A549 (cell line): ENCODE results near the gene D2HGDH. TPM values are rescaled to one million over a fixed set of nuclear protein-coding genes. Genes with fewer than 3 reads are reported as not detected.
A peak's percentile ranks its signal among the peaks of the same experiment; 100 is the strongest.

Experiments
- ATAC-seq, 2 experiments: fragments of 200-7000 bp in 1 of 2; fragments of >200 bp in 1 of 2; cut with Nextera tagmentation in 1 of 2; cut with Tn5 transposase in 1 of 2; 3 replicates each; pipeline versions ENCODE4 v1.8.0 to v1.9.1; 2018 to 2020; ENCODE audit warnings: mild to moderate bottlenecking in 1 of 2, moderate library complexity in 1 of 2
- CTCF ChIA-PET: fragments of 300-600 bp; sonication (Branson Sonifier 250); formaldehyde crosslinking; extraction: SDS; loops from one replicate; lab custom pipeline; 2021; ENCODE audit warnings: antibody characterized with exemption, inconsistent platforms; lab: Yijun Ruan, JAX
- POLR2A ChIA-PET: fragments of 350-600 bp; formaldehyde crosslinking; extraction: SDS; loops from one replicate; lab custom pipeline; 2021; ENCODE audit warnings: antibody characterized with exemption, inconsistent platforms; lab: Yijun Ruan, JAX
- DNase-seq, 2 experiments: peaks; one replicate each; pipeline versions ENCODE4 v3.0.0 to v3.0.0-alpha.2; 2011 to 2016; ENCODE audit warnings: low read depth in 1 of 2, low spot score in 1 of 2
- FAIRE-seq: peaks from 2 replicates; lab custom pipeline; 2011; peaks lifted over from hg19 to GRCh38; lab: Jason Lieb, UNC
- H3K27ac ChIP-seq, 2 experiments: fragments of >200 bp; sonication (Bioruptor Twin); formaldehyde crosslinking; 3 replicates each; pipeline ENCODE4 v1.5.1; 2016 to 2017
- H3K4me1 ChIP-seq: fragments of >200 bp; sonication (Bioruptor Twin); formaldehyde crosslinking; 3 replicates; pipeline ENCODE4 v1.6.1; 2016
- H3K4me2 ChIP-seq: fragments of >200 bp; sonication (Bioruptor Twin); formaldehyde crosslinking; 3 replicates; pipeline ENCODE4 v1.6.1; 2016
- H3K4me3 ChIP-seq: fragments of >200 bp; sonication (Bioruptor Twin); formaldehyde crosslinking; 3 replicates; pipeline ENCODE4 v1.5.1; 2016
- H3K9me3 ChIP-seq: fragments of >200 bp; sonication (Bioruptor Twin); formaldehyde crosslinking; 3 replicates; pipeline ENCODE4 v1.6.1; 2016
- ATOH8 ChIP-seq: fragments of 250-450 bp; sonication (Bioruptor Pico); IDR thresholded peaks from 2 replicates; pipeline ENCODE4 v1.5.0; 2020; ENCODE audit warnings: low read depth, mild to moderate bottlenecking, moderate library complexity
- CHD2 ChIP-seq: fragments of 150-350 bp; IDR thresholded peaks from 2 replicates; pipeline ENCODE4 v1.6.1; 2014; ENCODE audit warnings: low read length; ENCODE audit not compliant: partially characterized antibody
- ELK1 ChIP-seq: fragments of 150-350 bp; IDR thresholded peaks from 2 replicates; pipeline ENCODE4 v1.6.1; 2014; ENCODE audit warnings: low read depth, mild to moderate bottlenecking, low read length
- FOSB ChIP-seq: fragments of 250-450 bp; sonication (Bioruptor Pico); IDR thresholded peaks from 2 replicates; pipeline ENCODE4 v1.5.0; 2020; ENCODE audit warnings: mild to moderate bottlenecking, moderate library complexity
- FOSL2 ChIP-seq, 2 experiments: fragments of 450-650 bp in 1 of 2; fragments of >200 bp in 1 of 2; sonication (Bioruptor Twin) in 1 of 2; formaldehyde crosslinking; IDR thresholded peaks; 2 replicates each; pipeline versions ENCODE4 v1.5.0 to v1.6.1; 2016 to 2020; ENCODE audit warnings: mild to moderate bottlenecking in 1 of 2, moderate library complexity in 1 of 2
- FOXS1 ChIP-seq: fragments of 250-450 bp; sonication (Bioruptor Pico); IDR thresholded peaks from 2 replicates; pipeline ENCODE4 v1.5.0; 2020; ENCODE audit warnings: mild to moderate bottlenecking, moderate library complexity
- HDAC2 ChIP-seq: fragments of 200-600 bp; sonication (generic); IDR thresholded peaks from 2 replicates; pipeline ENCODE4 v1.6.1; 2016
- HEYL ChIP-seq: fragments of 250-450 bp; sonication (Bioruptor Pico); IDR thresholded peaks from 2 replicates; pipeline ENCODE4 v1.8.0; 2021; ENCODE audit warnings: mild to moderate bottlenecking, moderate library complexity
- HMGXB4 ChIP-seq: fragments of 250-450 bp; sonication (Bioruptor Pico); IDR thresholded peaks from 2 replicates; pipeline ENCODE4 v1.5.0; 2021; ENCODE audit warnings: mild to moderate bottlenecking, moderate library complexity, borderline replicate concordance
- HOXB5 ChIP-seq: fragments of 250-450 bp; sonication (Bioruptor Pico); IDR thresholded peaks from 2 replicates; pipeline ENCODE4 v1.5.0; 2020; ENCODE audit warnings: mild to moderate bottlenecking, moderate library complexity
- KDM5A ChIP-seq: fragments of 200-600 bp; sonication (generic); IDR thresholded peaks from 2 replicates; pipeline ENCODE4 v1.6.1; 2016; ENCODE audit warnings: antibody characterized with exemption, mild to moderate bottlenecking
- MAFK ChIP-seq: fragments of 450-650 bp; IDR thresholded peaks from 2 replicates; pipeline ENCODE4 v1.6.1; 2014; ENCODE audit not compliant: partially characterized antibody
- MAX ChIP-seq: IDR thresholded peaks from 2 replicates; pipeline ENCODE4 v1.6.1; 2012
- RARB ChIP-seq: fragments of 250-450 bp; sonication (Bioruptor Pico); IDR thresholded peaks from 2 replicates; pipeline ENCODE4 v1.8.0; 2021; ENCODE audit warnings: mild to moderate bottlenecking, moderate library complexity
- REST ChIP-seq: fragments of 200-600 bp; sonication (generic); IDR thresholded peaks from 2 replicates; pipeline ENCODE4 v1.6.1; 2016; ENCODE audit warnings: antibody characterized with exemption, mild to moderate bottlenecking, moderate library complexity
- RFX5 ChIP-seq: fragments of 450-650 bp; IDR thresholded peaks from 2 replicates; pipeline ENCODE4 v1.7.1; 2014; ENCODE audit warnings: antibody characterized with exemption, mild to moderate bottlenecking, moderate library complexity
- ZNF302 ChIP-seq: fragments of 250-450 bp; sonication (Bioruptor Pico); IDR thresholded peaks from 2 replicates; pipeline ENCODE4 v1.9.0; 2021; ENCODE audit warnings: inconsistent platforms, mild to moderate bottlenecking, moderate library complexity
- WGBS: methylation state at CpG from one replicate; pipeline ENCODE4 v1.1.6; 2017; ENCODE audit errors: missing lambda C conversion rate; 5-methylcytosine and 5-hydroxymethylcytosine counted together
- polyA plus RNA-seq, 4 experiments: library from polyadenylated mRNA; depleted of rRNA in 3 of 4; stranded (reverse); fragments of >200 nt; fragmentation: RNase III in 1 of 4; extraction: RNeasy Plus Mini Kit Qiagen cat#74134 plus additional on column Dnase treatment in 1 of 4; gene quantifications; 2 replicates in 3 of 4; 3 replicates in 1 of 4; pipeline ENCODE4 v1.2.3, GENCODE V29; 2011 to 2017

The D2HGDH gene
- polyA plus RNA-seq, 2 of the 4 experiments (the other 2 are of a cell fraction): 6.5 to 18.5 TPM

GRCh38 chr2:241768251-241768711, 33.9 kb downstream of the D2HGDH start (continued):
- TF ChIP-seq MAFK (no peak), REST (no peak)
- TF ChIP-seq, all 56 proteins: peak for 0

GRCh38 chr2:241768850-241769249, 34.4 kb downstream of the D2HGDH start:
- H3K9me3 ChIP-seq: no peaks in the 10 kb centered on the region
- H3K4me2 ChIP-seq: no peak overlapping the region
- no peak overlapping the region for H3K27ac ChIP-seq
- peaks cover 3% of the 10 kb centered on the region; the same call in 1 of the 3 replicates for H3K4me1 ChIP-seq
- DNase-seq: no peak
- ATAC-seq: peak in 1 of 2 experiments; percentile 14; a peak in 2 of 6 replicates
- 93% methylated on average over 10 of the region's 11 CpGs for WGBS
- no peak for FAIRE-seq
- CTCF ChIA-PET: interaction anchor here (1.0 kb wide), 1 partner anchor 11 kb away, joined by 3 read pairs; no protein-coding TSS in a partner anchor
- H3K4me3 ChIP-seq: no peak overlapping the region
- TF ChIP-seq KDM5A (no peak), HOXB5 (CRISPR knock-in tag) (no peak), MAFK (no peak)
- POLR2A ChIA-PET: no interaction called here

- DNase-seq (no peak), FAIRE-seq (no peak), ATAC-seq (no peak)
- 100% methylated on average over 3 of the region's 13 CpGs for WGBS
- no peaks in the 10 kb centered on the region for H3K9me3 ChIP-seq
- TF ChIP-seq FOSB (CRISPR knock-in tag) (no peak), HMGXB4 (no peak), HOXB5 (CRISPR knock-in tag) (no peak), FOSL2 (IDR thresholded peaks at IDR 0.05) (no peak), FOSL2 (CRISPR knock-in tag; IDR thresholded peaks at IDR 0.05) (no peak), CHD2 (no peak), ATOH8 (CRISPR knock-in tag) (no peak), RFX5 (no peak), RARB (no peak), MAFK (no peak), ZNF302 (CRISPR knock-in tag) (no peak), FOXS1 (CRISPR knock-in tag) (no peak), HEYL (no peak), HDAC2 (no peak), MAX (no peak), ELK1 (no peak)
- no peak overlapping the region for H3K4me3 ChIP-seq
- peaks cover 12% of the 10 kb centered on the region for H3K4me1 ChIP-seq
- no peak overlapping the region for H3K27ac ChIP-seq
- ChIA-PET POLR2A (no interaction called here), CTCF (interaction anchor here (1.1 kb wide), 1 partner anchor 11 kb away, joined by 3 read pairs; no protein-coding TSS in a partner anchor)
- H3K4me2 ChIP-seq: no peak overlapping the region
Measured at GRCh38 chr2:241769819-241770184, 35.4 kb downstream of the D2HGDH start.
